Liver (tissue), 9 donors: ENCODE results near the gene D2HGDH. TPM values are rescaled to one million over a fixed set of nuclear protein-coding genes. Genes with fewer than 3 reads are reported as not detected.

Experiments
- DNase-seq: peaks from one replicate; pipeline ENCODE4 v3.0.0-alpha.2; 2017; ENCODE audit warnings: low spot score
- H3K27ac ChIP-seq, 2 donors: one replicate each; pipeline ENCODE4 v1.7.0; 2013; ENCODE audit warnings: inconsistent platforms in 2 of 2, low read length in 2 of 2, control low read depth in 1 of 2, low read depth in 1 of 2, mild to moderate bottlenecking in 1 of 2
- H3K27me3 ChIP-seq, 4 donors: one replicate each; pipeline versions ENCODE4 v1.6.1 to v1.7.0; 2013; ENCODE audit warnings: low read length in 3 of 4, inconsistent platforms in 1 of 4, mild to moderate bottlenecking in 1 of 4, moderate library complexity in 1 of 4; ENCODE audit not compliant: control insufficient read depth in 4 of 4, insufficient read depth in 4 of 4
- H3K36me3 ChIP-seq, 4 donors: one replicate each; pipeline versions ENCODE4 v1.6.1 to v1.7.0; 2013; ENCODE audit warnings: low read length in 3 of 4, mild to moderate bottlenecking in 3 of 4, low read depth in 1 of 4, moderate library complexity in 1 of 4; ENCODE audit not compliant: control insufficient read depth in 4 of 4, insufficient read depth in 3 of 4
- H3K4me1 ChIP-seq, 4 donors: one replicate each; pipeline versions ENCODE4 v1.6.1 to v1.7.0; 2013; ENCODE audit warnings: low read length in 3 of 4, mild to moderate bottlenecking in 3 of 4, moderate library complexity in 1 of 4; ENCODE audit not compliant: control insufficient read depth in 4 of 4, insufficient read depth in 4 of 4
- H3K4me3 ChIP-seq, 3 donors: one replicate each; pipeline versions ENCODE4 v1.6.1 to v1.7.0; 2013; ENCODE audit warnings: low read length in 3 of 3, control low read depth in 1 of 3, low read depth in 1 of 3, mild to moderate bottlenecking in 1 of 3
- H3K9ac ChIP-seq, 2 donors: one replicate each; pipeline ENCODE4 v1.7.0; 2013; ENCODE audit warnings: low read length in 2 of 2, mild to moderate bottlenecking in 2 of 2, moderate library complexity in 2 of 2, control low read depth in 1 of 2, low read depth in 1 of 2
- H3K9me3 ChIP-seq, 4 donors: one replicate each; pipeline versions ENCODE4 v1.6.1 to v1.7.0; 2013; ENCODE audit warnings: low read length in 3 of 4; ENCODE audit not compliant: control insufficient read depth in 4 of 4
- ATF3 ChIP-seq: IDR thresholded peaks from 2 replicates; pipeline ENCODE4 v1.6.1; 2016; ENCODE audit warnings: antibody characterized with exemption
- CTCF ChIP-seq: fragments of 150-350 bp; IDR thresholded peaks from 2 replicates; pipeline ENCODE4 v1.5.1; 2017; ENCODE audit warnings: improper control_type of control experiment, low read depth, low read length; ENCODE audit not compliant: missing input control
- EGR1 ChIP-seq, 2 donors: IDR thresholded peaks; 2 replicates each; pipeline ENCODE4 v1.6.1; 2016 to 2018; ENCODE audit warnings: antibody characterized with exemption in 2 of 2, low read depth in 2 of 2
- FOXA1 ChIP-seq: IDR thresholded peaks from 2 replicates; pipeline ENCODE4 v1.6.1; 2016; ENCODE audit warnings: antibody characterized with exemption
- FOXA2 ChIP-seq: IDR thresholded peaks from 2 replicates; pipeline ENCODE4 v1.6.1; 2016; ENCODE audit warnings: antibody characterized with exemption
- GABPA ChIP-seq, 2 donors: IDR thresholded peaks in 1 of 2; conservative IDR thresholded peaks in 1 of 2; 2 replicates each; pipeline ENCODE4 v1.6.1; 2016; ENCODE audit warnings: antibody characterized with exemption in 2 of 2, mild to moderate bottlenecking in 1 of 2, moderate library complexity in 1 of 2
- HNF4A ChIP-seq, 2 donors: conservative IDR thresholded peaks; 2 replicates each; pipeline ENCODE4 v1.6.1; 2016; ENCODE audit warnings: antibody characterized with exemption in 2 of 2, mild to moderate bottlenecking in 2 of 2
- HNF4G ChIP-seq: IDR thresholded peaks from 2 replicates; pipeline ENCODE4 v1.6.1; 2016; ENCODE audit warnings: antibody characterized with exemption
- JUND ChIP-seq, 2 donors: IDR thresholded peaks; 2 replicates each; pipeline ENCODE4 v1.6.1; 2016; ENCODE audit warnings: antibody characterized with exemption in 2 of 2
- MAX ChIP-seq: IDR thresholded peaks from 2 replicates; pipeline ENCODE4 v1.6.1; 2016; ENCODE audit warnings: antibody characterized with exemption
- NR2F2 ChIP-seq: IDR thresholded peaks from 2 replicates; pipeline ENCODE4 v1.6.1; 2016; ENCODE audit warnings: antibody characterized with exemption
- REST ChIP-seq: IDR thresholded peaks from 2 replicates; pipeline ENCODE4 v1.6.1; 2016; ENCODE audit warnings: antibody characterized with exemption, mild to moderate bottlenecking
- SP1 ChIP-seq: IDR thresholded peaks from 2 replicates; pipeline ENCODE4 v1.6.1; 2018; ENCODE audit warnings: antibody characterized with exemption, mild to moderate bottlenecking
- TAF1 ChIP-seq: conservative IDR thresholded peaks from 2 replicates; pipeline ENCODE4 v1.6.1; 2016; ENCODE audit warnings: antibody characterized with exemption, mild to moderate bottlenecking
- ZBTB33 ChIP-seq: IDR thresholded peaks from 2 replicates; pipeline ENCODE4 v1.6.1; 2016; ENCODE audit warnings: antibody characterized with exemption
- WGBS: extraction: QIAGEN DNeasy Blood & Tissue Kit; methylation state at CpG from one replicate; pipeline ENCODE4 v1.1.7; 2013; 5-methylcytosine and 5-hydroxymethylcytosine counted together
- polyA plus RNA-seq, 2 donors: library from polyadenylated mRNA; stranded (reverse) in 1 of 2; unstranded in 1 of 2; fragments of 200-250 nt in 1 of 2; fragments of >200 nt in 1 of 2; fragmentation: Nextera tagmentation in 1 of 2; extraction: Ambion mirVana in 1 of 2; gene quantifications; one replicate each; pipeline versions ENCODE4 v1.2.1 to v1.2.3, GENCODE V29; 2013 to 2015
- total RNA-seq, 2 donors: library from RNA; depleted of rRNA; stranded (reverse); fragments of >200 nt; gene quantifications; one replicate each; pipeline ENCODE4 v1.2.3, GENCODE V29; 2014
- donor health status: healthy.
- donor health status: healthy.
- donor health status: healthy.
- donor health status: healthy.
- donor health status: healthy.

The D2HGDH gene
- total and polyA plus RNA-seq, 4 donors = 6.4 to 25.0 (median 13.5) TPM

GRCh38 chr2:241706537-241706936 lies 27.9 kb upstream of the D2HGDH start:
- 98% methylated on average over 6 of the region's 6 CpGs for WGBS
- H3K27ac ChIP-seq = no peak overlapping the region
- peaks cover 14 to 43% (median 34%) of the 10 kb centered on the region in 4 donors for H3K36me3 ChIP-seq
- no peaks in the 10 kb centered on the region for H3K9me3 ChIP-seq
- no peak overlapping the region for H3K9ac ChIP-seq
- no peak overlapping the region for H3K4me3 ChIP-seq
- TF ChIP-seq HNF4A (conservative IDR thresholded peaks at IDR 0.05) (no peak), FOXA1 (no peak), ZBTB33 (no peak), ATF3 (no peak), NR2F2 (no peak), GABPA (IDR thresholded peaks at IDR 0.05 in 1 of 2, conservative IDR thresholded peaks at IDR 0.05 in 1 of 2) (no peak), REST (no peak), EGR1 (IDR thresholded peaks at IDR 0.05; ENCODE audit: low read depth in 2 of 2) (no peak), SP1 (no peak), HNF4G (no peak), FOXA2 (no peak), MAX (no peak), TAF1 (no peak)
- H3K4me1 ChIP-seq = peaks cover 0 to 13% (median 9%) of the 10 kb centered on the region in 4 donors
- no peaks in the 10 kb centered on the region for H3K27me3 ChIP-seq
- no peak for DNase-seq

GRCh38 chr2:241708879-241709278 lies 25.6 kb upstream of the D2HGDH start:
- H3K9ac ChIP-seq = no peak overlapping the region
- DNase-seq = no peak
- no peaks in the 10 kb centered on the region for H3K27me3 ChIP-seq
- H3K4me3 ChIP-seq = no peak overlapping the region
- 91% methylated on average over 10 of the region's 10 CpGs for WGBS
- H3K4me1 ChIP-seq = peaks cover 0 to under 1% (median 0%) of the 10 kb centered on the region in 4 donors
- H3K27ac ChIP-seq = no peak overlapping the region
- no peaks in the 10 kb centered on the region for H3K9me3 ChIP-seq
- TF ChIP-seq ATF3 = no peak
- TF ChIP-seq TAF1 = no peak
- TF ChIP-seq HNF4A (conservative IDR thresholded peaks at IDR 0.05) = no peak
- no peak for TF ChIP-seq SP1
- TF ChIP-seq JUND (IDR thresholded peaks at IDR 0.05) = no peak
- TF ChIP-seq FOXA2 = no peak
- no peak for TF ChIP-seq CTCF
- TF ChIP-seq REST = no peak
- no peak for TF ChIP-seq MAX
- peaks cover 24 to 63% (median 49%) of the 10 kb centered on the region in 4 donors for H3K36me3 ChIP-seq
